ENCODE measurements around the gene UNC80. TPM values are rescaled to one million over a fixed set of nuclear protein-coding genes. Genes with fewer than 3 reads are reported as not detected.

UNC80 gene
- total and polyA plus RNA-seq, 2 donors (not counting 1 experiment from before 2014, with no cell fraction given): not detected

DNA sequence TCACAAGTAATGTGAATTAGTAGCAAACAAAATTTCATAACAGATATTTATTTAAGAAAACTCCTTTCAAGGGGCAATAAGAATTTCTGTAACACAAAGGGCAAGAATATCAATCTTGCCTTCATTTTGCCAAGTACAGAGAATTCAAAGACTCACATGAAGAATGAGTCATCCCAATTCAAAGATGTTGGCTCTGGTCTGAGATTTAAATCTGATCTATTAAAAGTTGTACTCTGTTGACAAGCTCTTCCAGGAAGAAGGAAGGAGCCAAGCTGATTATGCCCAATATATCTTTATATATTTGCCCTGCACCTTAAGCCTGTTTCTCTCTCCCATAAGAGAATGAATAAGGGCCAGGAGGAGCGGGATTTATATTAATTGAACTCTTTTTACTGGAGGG, 174.9 kb downstream of the UNC80 start:
- Mint-ChIP-seq H3K27ac (no peak overlapping the region), H3K4me1 (no peaks in the 10 kb centered on the region), H3K4me3 (no peak overlapping the region), H3K27me3 (peaks cover 3% of the 10 kb centered on the region), H3K9me3 (ENCODE audit: insufficient read depth) (no peaks in the 10 kb centered on the region)
- H3K4me2 ChIP-seq (replicated peaks; ENCODE audit: low read depth, low read length, poor library complexity, severe bottlenecking): no peak overlapping the region
- POLR2A ChIA-PET: no interaction called here
- no peak overlapping the region for H2AFZ ChIP-seq (ENCODE audit: insufficient read depth, low read depth, low read length, poor library complexity, severe bottlenecking)
- no peak for ATAC-seq (ENCODE audit: low read depth)
- intact Hi-C loops (cut with micrococcal nuclease): no loop called here
- no peaks in the 10 kb centered on the region for H3K9me3 ChIP-seq (ENCODE audit: control extremely low read depth in 1 of 3, control insufficient read depth in 2 of 3, insufficient read depth in 1 of 3, low read length in 2 of 3)
- WGBS (ENCODE audit: insufficient coverage): no CpG with 5 or more reads among the region's 1 CpG
- no peaks in the 10 kb centered on the region for H3K27me3 ChIP-seq (replicated peaks in 1 of 4; ENCODE audit: control extremely low read depth in 1 of 4, control insufficient read depth in 3 of 4, insufficient read depth in 4 of 4, low read length in 3 of 4)
- no peaks in the 10 kb centered on the region for H3K36me3 ChIP-seq (replicated peaks in 1 of 2; ENCODE audit: control extremely low read depth in 1 of 2, control insufficient read depth in 1 of 2, extremely low read depth in 1 of 2, insufficient read depth in 2 of 2, low read length in 1 of 2)
- CTCF ChIA-PET: no interaction called here
- DNase-seq: no peak
- H3K4me1 ChIP-seq (ENCODE audit: control insufficient read depth in 2 of 2, insufficient read depth in 2 of 2, low read length in 2 of 2): no peaks in the 10 kb centered on the region
- TF ChIP-seq, protein P1, sequence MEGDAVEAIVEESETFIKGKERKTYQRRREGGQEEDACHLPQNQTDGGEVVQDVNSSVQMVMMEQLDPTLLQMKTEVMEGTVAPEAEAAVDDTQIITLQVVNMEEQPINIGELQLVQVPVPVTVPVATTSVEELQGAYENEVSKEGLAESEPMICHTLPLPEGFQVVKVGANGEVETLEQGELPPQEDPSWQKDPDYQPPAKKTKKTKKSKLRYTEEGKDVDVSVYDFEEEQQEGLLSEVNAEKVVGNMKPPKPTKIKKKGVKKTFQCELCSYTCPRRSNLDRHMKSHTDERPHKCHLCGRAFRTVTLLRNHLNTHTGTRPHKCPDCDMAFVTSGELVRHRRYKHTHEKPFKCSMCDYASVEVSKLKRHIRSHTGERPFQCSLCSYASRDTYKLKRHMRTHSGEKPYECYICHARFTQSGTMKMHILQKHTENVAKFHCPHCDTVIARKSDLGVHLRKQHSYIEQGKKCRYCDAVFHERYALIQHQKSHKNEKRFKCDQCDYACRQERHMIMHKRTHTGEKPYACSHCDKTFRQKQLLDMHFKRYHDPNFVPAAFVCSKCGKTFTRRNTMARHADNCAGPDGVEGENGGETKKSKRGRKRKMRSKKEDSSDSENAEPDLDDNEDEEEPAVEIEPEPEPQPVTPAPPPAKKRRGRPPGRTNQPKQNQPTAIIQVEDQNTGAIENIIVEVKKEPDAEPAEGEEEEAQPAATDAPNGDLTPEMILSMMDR (IDR thresholded peaks at IDR 0.05): no peak
- TF ChIP-seq EZH2 (IDR thresholded peaks at IDR 0.05; ENCODE audit: borderline replicate concordance, insufficient read depth, low read depth, low read length, poor library complexity, severe bottlenecking): no peak
- no peaks in the 10 kb centered on the region for H4K20me1 ChIP-seq (ENCODE audit: control insufficient read depth, insufficient read depth, low read length, poor library complexity, severe bottlenecking)
- no peak overlapping the region for H3K9ac ChIP-seq (ENCODE audit: low read length)
- no peak overlapping the region for H3K4me3 ChIP-seq (ENCODE audit: control extremely low read depth in 1 of 5, extremely low read depth in 1 of 5, insufficient read depth in 1 of 5, low read depth in 2 of 5, low read length in 4 of 5)
- no peaks in the 10 kb centered on the region for H3K79me2 ChIP-seq (ENCODE audit: control insufficient read depth, insufficient read depth, low read length)
- H3K27ac ChIP-seq (ENCODE audit: low read length in 2 of 2): no peak overlapping the region

DNA sequence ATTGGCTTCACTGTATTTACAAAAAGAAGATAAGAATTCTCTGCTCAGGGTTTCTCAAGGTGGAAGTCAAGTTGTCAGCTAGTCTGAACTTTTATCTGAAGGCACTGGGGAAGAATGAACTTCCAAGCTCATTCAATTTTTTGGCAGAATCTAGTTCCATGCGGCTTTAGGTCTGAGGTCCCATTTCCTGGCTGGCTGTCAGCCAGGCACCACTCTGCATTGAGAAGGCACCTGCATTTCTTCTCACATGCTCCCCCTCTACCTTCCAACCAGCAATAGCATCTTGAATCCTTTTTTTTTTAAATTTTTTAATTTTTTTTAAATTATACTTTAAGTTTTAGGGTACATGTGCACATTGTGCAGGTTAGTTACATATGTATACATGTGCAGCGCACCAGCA, 184.6 kb downstream of the UNC80 start:
- intact Hi-C loops (cut with micrococcal nuclease): no loop called here
- Histone ChIP-seq H3K27ac (ENCODE audit: low read length in 2 of 2) (no peak overlapping the region), H3K36me3 (replicated peaks in 1 of 2; ENCODE audit: control extremely low read depth in 1 of 2, control insufficient read depth in 1 of 2, extremely low read depth in 1 of 2, insufficient read depth in 2 of 2, low read length in 1 of 2) (no peaks in the 10 kb centered on the region), H3K4me1 (ENCODE audit: control insufficient read depth in 2 of 2, insufficient read depth in 2 of 2, low read length in 2 of 2) (no peaks in the 10 kb centered on the region), H3K9ac (ENCODE audit: low read length) (no peak overlapping the region), H4K20me1 (ENCODE audit: control insufficient read depth, insufficient read depth, low read length, poor library complexity, severe bottlenecking) (no peaks in the 10 kb centered on the region), H3K4me3 (ENCODE audit: control extremely low read depth in 1 of 5, extremely low read depth in 1 of 5, insufficient read depth in 1 of 5, low read depth in 2 of 5, low read length in 4 of 5) (no peak overlapping the region), H3K79me2 (ENCODE audit: control insufficient read depth, insufficient read depth, low read length) (no peaks in the 10 kb centered on the region), H3K9me3 (ENCODE audit: control extremely low read depth in 1 of 3, control insufficient read depth in 2 of 3, insufficient read depth in 1 of 3, low read length in 2 of 3) (no peaks in the 10 kb centered on the region), H3K4me2 (replicated peaks; ENCODE audit: low read depth, low read length, poor library complexity, severe bottlenecking) (no peak overlapping the region), H3K27me3 (replicated peaks in 1 of 4; ENCODE audit: control extremely low read depth in 1 of 4, control insufficient read depth in 3 of 4, insufficient read depth in 4 of 4, low read length in 3 of 4) (peaks cover 0 to 4% (median 0%) of the 10 kb centered on the region in 4 experiments), H2AFZ (ENCODE audit: insufficient read depth, low read depth, low read length, poor library complexity, severe bottlenecking) (no peak overlapping the region)
- Mint-ChIP-seq H3K4me3 (no peak overlapping the region), H3K27me3 (peaks cover 34% of the 10 kb centered on the region), H3K4me1 (no peaks in the 10 kb centered on the region), H3K9me3 (ENCODE audit: insufficient read depth) (no peaks in the 10 kb centered on the region), H3K27ac (no peak overlapping the region)
- ATAC-seq (ENCODE audit: low read depth): no peak
- WGBS (ENCODE audit: insufficient coverage): 22% methylated on average over 1 of the region's 2 CpGs
- no peak for DNase-seq
- no peak for TF ChIP-seq EZH2 (IDR thresholded peaks at IDR 0.05; ENCODE audit: borderline replicate concordance, insufficient read depth, low read depth, low read length, poor library complexity, severe bottlenecking)
- TF ChIP-seq, protein P1 (IDR thresholded peaks at IDR 0.05): no peak
- POLR2A ChIA-PET: no interaction called here
- CTCF ChIA-PET: interaction anchor here (1.6 kb wide), 1 partner anchor 621 kb away, joined by 5 read pairs; no protein-coding TSS in a partner anchor

Measured in B cell (primary cell).